Adipocyte (in vitro differentiated cells): ENCODE measurements around the gene METTL1.

Source experiments
- DNase-seq: peaks from one replicate; pipeline ENCODE4 v3.0.0-alpha.2; 2015; ENCODE audit warnings: low read depth
- H3K27me3 ChIP-seq: replicated peaks from 2 replicates; pipeline ENCODE4 v1.7.0; 2013; ENCODE audit warnings: mild to moderate bottlenecking, low read length, moderate library complexity; ENCODE audit not compliant: control insufficient read depth, insufficient read depth
- H3K36me3 ChIP-seq: 2 replicates; pipeline ENCODE4 v1.7.0; 2013; ENCODE audit warnings: low read length, mild to moderate bottlenecking, moderate library complexity; ENCODE audit not compliant: control insufficient read depth, insufficient read depth, severe bottlenecking
- H3K4me1 ChIP-seq: 2 replicates; pipeline ENCODE4 v1.7.0; 2013; ENCODE audit warnings: mild to moderate bottlenecking, low read length, moderate library complexity; ENCODE audit not compliant: control insufficient read depth, insufficient read depth
- H3K4me3 ChIP-seq: 2 replicates; pipeline ENCODE4 v1.7.0; 2013; ENCODE audit warnings: mild to moderate bottlenecking, low read length, moderate library complexity
- H3K9ac ChIP-seq: 2 replicates; pipeline ENCODE4 v1.7.0; 2013; ENCODE audit warnings: mild to moderate bottlenecking, low read length, moderate library complexity
- H3K9me3 ChIP-seq: 2 replicates; pipeline ENCODE4 v1.7.0; 2013; ENCODE audit warnings: mild to moderate bottlenecking, low read length, moderate library complexity; ENCODE audit not compliant: control insufficient read depth

The METTL1 gene

GRCh38 chr12:57740656-57741412 lies 31.1 kb downstream of the METTL1 start:
- Histone ChIP-seq H3K9ac (no peak overlapping the region), H3K4me3 (no peak overlapping the region), H3K36me3 (no peaks in the 10 kb centered on the region), H3K4me1 (peaks cover 10% of the 10 kb centered on the region), H3K27me3 (peaks cover 43% of the 10 kb centered on the region), H3K9me3 (no peaks in the 10 kb centered on the region)
- DNase-seq: no peak

- H3K4me3 ChIP-seq: no peak overlapping the region
- peaks cover 6% of the 10 kb centered on the region for H3K4me1 ChIP-seq
- no peaks in the 10 kb centered on the region for H3K36me3 ChIP-seq
- no peak overlapping the region for H3K9ac ChIP-seq
- H3K27me3 ChIP-seq: peaks cover 50% of the 10 kb centered on the region
- DNase-seq: no peak
- H3K9me3 ChIP-seq: no peaks in the 10 kb centered on the region
Measured at GRCh38 chr12:57739914-57740538, 31.9 kb downstream of the METTL1 start.

- Histone ChIP-seq H3K4me3 (no peak overlapping the region), H3K27me3 (peaks cover 55% of the 10 kb centered on the region)
- no peak for DNase-seq
Measured at GRCh38 chr12:57739387-57739786, 32.5 kb downstream of the METTL1 start.

GRCh38 chr12:57738661-57739237 lies 33.2 kb downstream of the METTL1 start, which contains the start of gene AGAP2:
Gene AGAP2, minus strand, starts transcription at chr12:57738742. Its CDS starts 496 bp downstream, at chr12:57738246.
- H3K4me3 ChIP-seq: no peak within 1 kb of the TSS
- peaks cover 61% of the 10 kb centered on the region for H3K27me3 ChIP-seq
- no peaks in the 10 kb centered on the region for H3K9me3 ChIP-seq
- H3K36me3 ChIP-seq: no peaks in the 10 kb centered on the region
- H3K4me1 ChIP-seq: peaks cover 1% of the 10 kb centered on the region
- DNase-seq: no peak
- H3K9ac ChIP-seq: no peak within 1 kb of the TSS

More at GRCh38 chr12:57739387-57739786, 32.5 kb downstream of the METTL1 start:
- Histone ChIP-seq H3K9me3 (no peaks in the 10 kb centered on the region), H3K4me1 (peaks cover 6% of the 10 kb centered on the region), H3K9ac (no peak overlapping the region), H3K36me3 (no peaks in the 10 kb centered on the region)

GRCh38 chr12:57737467-57738460 lies 34.1 kb downstream of the METTL1 start:
- H3K4me1 ChIP-seq: no peaks in the 10 kb centered on the region
- DNase-seq: peak; percentile 72
- H3K9ac ChIP-seq: no peak overlapping the region
- H3K9me3 ChIP-seq: no peaks in the 10 kb centered on the region
- H3K36me3 ChIP-seq: no peaks in the 10 kb centered on the region
- H3K27me3 ChIP-seq: peaks cover 61% of the 10 kb centered on the region
- H3K4me3 ChIP-seq: no peak overlapping the region

- Histone ChIP-seq H3K4me3 (no peak overlapping the region), H3K9ac (no peak overlapping the region), H3K9me3 (no peaks in the 10 kb centered on the region), H3K36me3 (no peaks in the 10 kb centered on the region), H3K4me1 (no peaks in the 10 kb centered on the region), H3K27me3 (peaks cover 65% of the 10 kb centered on the region)
- no peak for DNase-seq
Measured at GRCh38 chr12:57736741-57737466, 35.0 kb downstream of the METTL1 start.

- Histone ChIP-seq H3K9ac (no peak overlapping the region), H3K4me3 (no peak overlapping the region), H3K4me1 (no peaks in the 10 kb centered on the region), H3K9me3 (no peaks in the 10 kb centered on the region), H3K27me3 (peaks cover 66% of the 10 kb centered on the region), H3K36me3 (no peaks in the 10 kb centered on the region)
- peak; percentile 62 for DNase-seq
Measured at GRCh38 chr12:57735952-57736740, 35.8 kb downstream of the METTL1 start.

GRCh38 chr12:57735198-57735855 lies 36.6 kb downstream of the METTL1 start:
- DNase-seq: no peak
- Histone ChIP-seq H3K4me1 (no peaks in the 10 kb centered on the region), H3K27me3 (peaks cover 66% of the 10 kb centered on the region), H3K36me3 (no peaks in the 10 kb centered on the region), H3K9ac (no peak overlapping the region), H3K4me3 (no peak overlapping the region), H3K9me3 (no peaks in the 10 kb centered on the region)

GRCh38 chr12:57734591-57734990 lies 37.3 kb downstream of the METTL1 start:
- Histone ChIP-seq H3K9ac (no peak overlapping the region), H3K27me3 (peaks cover 60% of the 10 kb centered on the region), H3K4me1 (no peaks in the 10 kb centered on the region), H3K4me3 (no peak overlapping the region), H3K9me3 (no peaks in the 10 kb centered on the region), H3K36me3 (no peaks in the 10 kb centered on the region)
- DNase-seq: no peak
